ENCODE data around the gene CABP4.
"Not testable (repeated sequence)": the region's sequence is repeated elsewhere in the genome, so short reads cannot be mapped to it uniquely, and the experiment has no call there.

Gene CABP4

DNA sequence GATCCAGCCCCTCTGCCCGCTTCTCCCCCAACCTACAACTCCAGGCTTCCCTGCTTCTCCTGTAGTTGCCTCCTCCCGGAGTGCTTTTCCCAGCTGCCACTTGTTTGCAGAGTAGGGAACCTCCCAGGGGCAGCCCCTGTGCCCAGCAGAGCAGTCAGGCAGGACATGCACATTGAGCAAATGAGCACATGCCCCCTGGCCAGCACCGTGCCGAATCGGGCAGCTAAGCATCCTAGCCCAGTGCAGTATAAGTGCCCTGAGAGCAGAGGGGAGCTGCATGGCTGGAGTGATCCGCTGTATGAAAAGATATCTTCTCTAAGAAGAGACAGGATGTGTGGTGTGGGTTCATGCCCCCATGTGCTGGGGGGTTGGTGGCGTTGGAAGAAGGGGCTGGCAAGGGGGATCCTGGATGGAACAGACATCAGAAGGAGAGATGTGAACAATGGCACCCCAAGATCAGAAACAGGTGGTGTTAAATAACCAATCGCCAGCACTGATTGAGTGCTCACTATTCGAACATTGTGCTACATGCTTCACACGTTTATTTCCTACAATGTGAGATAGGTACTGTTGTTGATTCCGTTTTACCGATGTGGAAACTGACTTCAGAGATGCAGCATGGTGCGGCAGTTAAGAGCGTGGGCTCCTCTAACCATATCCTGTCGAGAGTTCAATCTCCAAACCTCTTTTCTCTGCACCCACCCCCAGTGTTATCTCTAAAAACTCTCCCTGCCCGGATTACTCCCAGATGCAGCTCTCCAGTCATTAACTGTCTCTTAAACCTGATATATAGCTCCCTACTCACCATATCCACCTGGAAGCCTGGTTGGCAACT is 28.9 kb downstream of the CABP4 start:
- DNase-seq: no peak

- peak; percentile 38 to 49 for DNase-seq
Observed at GRCh38 chr11:67484847-67485311, 29.7 kb downstream of the CABP4 start.

GRCh38 chr11:67485873-67486361 is 30.8 kb downstream of the CABP4 start:
- DNase-seq: not testable (repeated sequence)

DNA sequence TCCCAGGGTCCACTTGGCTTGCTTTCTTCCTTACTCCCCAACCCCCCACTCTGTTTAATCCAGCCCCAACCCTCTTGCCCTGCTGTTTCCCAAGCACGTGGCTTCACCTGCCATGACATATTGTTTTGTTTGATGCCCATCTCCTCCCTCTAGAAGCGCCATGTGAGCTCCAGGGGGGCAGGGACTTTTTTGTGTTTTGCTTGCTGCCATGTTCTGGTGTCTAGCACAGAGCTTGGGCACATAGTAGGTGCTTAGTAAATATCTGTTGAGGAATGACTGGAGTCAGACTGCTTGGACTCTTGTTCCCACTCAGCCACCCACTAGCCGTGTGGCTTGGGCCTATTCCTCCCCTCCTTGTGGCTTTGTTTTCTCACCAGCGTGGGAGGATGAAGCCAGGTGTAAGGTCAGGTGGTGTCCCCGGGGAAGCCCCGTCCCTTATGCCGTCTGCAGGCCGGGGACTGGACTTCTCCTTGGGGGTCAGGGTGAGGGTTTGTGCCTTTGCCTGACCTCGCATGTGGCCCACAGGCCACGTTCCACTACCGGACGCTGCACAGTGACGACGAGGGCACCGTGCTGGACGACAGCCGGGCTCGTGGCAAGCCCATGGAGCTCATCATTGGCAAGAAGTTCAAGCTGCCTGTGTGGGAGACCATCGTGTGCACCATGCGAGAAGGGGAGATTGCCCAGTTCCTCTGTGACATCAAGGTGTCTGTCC is 31.5 kb downstream of the CABP4 start:
- DNase-seq: no peak

DNA sequence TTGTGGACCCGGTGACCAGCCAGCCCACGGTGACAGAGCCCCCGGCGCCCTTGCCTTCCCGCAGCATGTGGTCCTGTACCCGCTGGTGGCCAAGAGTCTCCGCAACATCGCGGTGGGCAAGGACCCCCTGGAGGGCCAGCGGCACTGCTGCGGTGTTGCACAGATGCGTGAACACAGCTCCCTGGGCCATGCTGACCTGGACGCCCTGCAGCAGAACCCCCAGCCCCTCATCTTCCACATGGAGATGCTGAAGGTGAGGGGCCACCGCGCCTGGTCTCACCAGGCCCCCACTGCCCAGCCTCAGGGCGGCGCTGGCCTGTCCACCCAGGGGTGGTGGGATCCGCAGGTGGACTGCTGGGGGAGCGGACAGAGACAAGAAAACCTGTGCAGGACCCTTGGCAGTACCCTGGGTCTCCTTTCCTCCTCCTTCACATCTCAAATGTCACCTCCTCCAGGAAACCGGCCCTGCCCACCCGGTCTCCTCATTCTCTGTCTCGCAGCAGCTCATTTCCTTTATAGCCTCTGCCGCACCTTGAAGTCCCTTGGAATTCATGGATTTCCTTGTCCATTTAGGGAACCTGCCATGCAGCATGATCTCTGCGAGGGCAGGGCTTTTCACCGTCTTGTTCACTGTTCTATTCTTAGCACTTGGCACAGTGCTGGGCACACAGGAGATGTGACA is 34.2 kb downstream of the CABP4 start:
- no peak for DNase-seq

GRCh38 chr11:67489885-67490726 is 35.0 kb downstream of the CABP4 start:
- DNase-seq: no peak

DNA sequence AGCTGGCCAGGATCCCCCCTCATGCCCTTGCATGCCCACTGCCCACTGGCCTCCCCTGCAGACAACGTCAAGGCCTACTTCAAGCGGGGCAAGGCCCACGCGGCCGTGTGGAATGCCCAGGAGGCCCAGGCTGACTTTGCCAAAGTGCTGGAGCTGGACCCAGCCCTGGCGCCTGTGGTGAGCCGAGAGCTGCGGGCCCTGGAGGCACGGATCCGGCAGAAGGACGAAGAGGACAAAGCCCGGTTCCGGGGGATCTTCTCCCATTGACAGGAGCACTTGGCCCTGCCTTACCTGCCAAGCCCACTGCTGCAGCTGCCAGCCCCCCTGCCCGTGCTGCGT is 35.5 kb downstream of the CABP4 start:
- DNase-seq: no peak

GRCh38 chr11:67491276-67492068 is 36.3 kb downstream of the CABP4 start:
- no peak for DNase-seq

DNA sequence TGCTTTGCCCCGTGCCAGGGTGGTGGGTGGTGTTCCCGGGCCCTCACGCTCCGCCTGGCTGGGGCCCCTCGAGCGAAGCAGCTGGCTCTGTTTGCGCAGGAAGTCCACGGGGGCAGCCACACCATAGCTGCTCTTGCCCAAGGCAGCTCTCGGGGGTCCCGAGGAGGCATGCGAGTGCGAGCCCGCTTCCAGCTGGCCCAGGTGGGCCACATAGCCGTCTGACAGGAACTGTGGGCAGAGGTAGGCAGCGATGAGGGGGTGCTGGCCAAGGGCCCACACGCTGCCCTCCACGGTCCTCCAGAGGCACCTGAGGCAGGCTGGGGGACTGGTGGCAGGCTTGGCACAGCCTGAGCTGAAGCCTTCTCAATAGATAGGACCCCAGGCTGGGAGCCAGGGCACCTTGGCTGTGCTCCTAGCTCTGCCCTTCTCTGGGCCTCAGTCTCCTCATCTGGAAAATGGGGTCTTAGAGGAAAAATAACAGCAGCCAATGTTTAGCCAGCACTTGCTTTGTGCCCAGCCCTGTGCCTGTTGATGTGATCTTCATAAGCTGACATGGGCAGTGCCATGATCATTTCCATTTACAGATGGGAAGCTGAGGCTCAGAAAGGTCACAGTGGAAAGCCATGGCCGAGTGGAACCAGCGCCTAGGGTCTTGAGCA is 37.0 kb downstream of the CABP4 start:
- DNase-seq: no peak

DNA sequence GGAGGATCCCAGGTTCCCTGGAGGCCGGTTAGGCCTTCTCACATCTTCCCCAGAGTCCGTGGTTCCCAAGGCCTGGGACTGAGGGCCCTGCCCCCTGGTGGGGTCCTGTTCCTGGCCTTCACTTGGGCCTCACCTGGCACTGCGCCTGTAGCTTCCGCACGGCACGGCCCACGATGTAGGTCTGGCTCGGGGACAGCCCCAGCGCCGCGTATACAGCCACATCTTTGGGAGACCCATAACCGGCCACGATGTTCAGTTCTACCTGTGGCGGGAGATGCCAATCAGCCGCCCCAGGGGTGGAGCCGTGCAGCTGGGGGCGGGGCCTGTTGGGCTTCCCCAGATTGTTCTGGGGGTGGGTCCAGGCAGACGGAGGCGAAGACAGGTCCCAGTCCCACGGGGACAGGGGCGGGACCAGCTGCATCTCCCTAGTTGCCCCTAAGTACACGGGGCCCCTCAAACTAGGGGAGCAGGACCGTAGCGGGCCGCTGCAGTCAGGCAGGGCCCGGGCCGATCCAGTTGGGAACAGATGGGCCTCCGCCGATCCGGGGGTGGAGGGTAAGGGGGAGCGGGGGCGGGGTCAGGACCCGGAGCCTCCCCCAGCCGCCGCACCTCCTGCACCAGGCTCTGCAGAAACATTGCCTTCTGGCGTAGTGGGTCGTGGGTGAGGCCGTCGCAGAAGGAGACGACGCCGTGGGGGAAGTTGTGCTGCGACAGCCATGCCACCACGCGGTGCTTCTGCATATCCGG is 37.8 kb downstream of the CABP4 start:
- DNase-seq: no peak

DNA sequence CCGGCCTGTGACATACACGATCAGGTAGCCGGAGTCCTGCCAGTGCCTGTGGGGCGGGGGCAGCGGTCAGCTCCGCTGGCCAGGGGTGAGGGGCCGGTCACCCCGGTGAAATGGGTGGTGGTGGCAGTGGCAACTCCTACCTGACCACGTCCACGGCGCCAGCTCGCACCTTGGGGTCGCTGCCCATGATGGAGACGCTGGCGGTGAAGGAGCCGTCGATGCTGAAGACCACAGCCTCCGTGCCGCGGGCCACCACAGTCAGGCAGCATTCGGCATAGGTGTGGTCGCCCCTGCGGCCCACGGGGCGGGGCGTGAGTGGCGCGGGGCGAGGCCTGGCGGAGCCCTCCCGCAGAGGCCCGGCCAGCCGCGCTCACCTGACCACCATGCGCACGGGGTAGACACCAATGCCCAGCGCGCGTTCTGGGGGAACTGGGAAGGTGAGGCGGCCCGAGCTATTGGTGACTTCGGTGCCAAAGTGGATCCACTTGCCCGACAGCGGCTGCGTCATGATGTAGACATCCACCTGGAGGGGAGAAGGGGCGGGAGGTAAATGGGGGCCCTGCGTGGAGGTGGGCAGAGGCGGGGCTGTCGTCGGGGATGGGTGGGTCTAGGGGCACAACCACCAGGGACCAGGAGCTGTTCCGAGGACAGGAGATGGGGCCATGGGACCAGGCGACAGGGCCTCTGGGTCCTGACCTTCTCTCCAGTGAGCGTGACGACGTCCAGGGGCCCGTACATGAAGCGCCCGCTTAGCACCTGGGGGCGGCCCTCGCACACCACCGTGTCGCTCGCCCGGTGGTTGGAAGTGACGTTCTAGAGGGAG is 38.6 kb downstream of the CABP4 start:
- no peak for DNase-seq

- no peak for DNase-seq
Observed at GRCh38 chr11:67494371-67495233, 39.4 kb downstream of the CABP4 start.

DNA sequence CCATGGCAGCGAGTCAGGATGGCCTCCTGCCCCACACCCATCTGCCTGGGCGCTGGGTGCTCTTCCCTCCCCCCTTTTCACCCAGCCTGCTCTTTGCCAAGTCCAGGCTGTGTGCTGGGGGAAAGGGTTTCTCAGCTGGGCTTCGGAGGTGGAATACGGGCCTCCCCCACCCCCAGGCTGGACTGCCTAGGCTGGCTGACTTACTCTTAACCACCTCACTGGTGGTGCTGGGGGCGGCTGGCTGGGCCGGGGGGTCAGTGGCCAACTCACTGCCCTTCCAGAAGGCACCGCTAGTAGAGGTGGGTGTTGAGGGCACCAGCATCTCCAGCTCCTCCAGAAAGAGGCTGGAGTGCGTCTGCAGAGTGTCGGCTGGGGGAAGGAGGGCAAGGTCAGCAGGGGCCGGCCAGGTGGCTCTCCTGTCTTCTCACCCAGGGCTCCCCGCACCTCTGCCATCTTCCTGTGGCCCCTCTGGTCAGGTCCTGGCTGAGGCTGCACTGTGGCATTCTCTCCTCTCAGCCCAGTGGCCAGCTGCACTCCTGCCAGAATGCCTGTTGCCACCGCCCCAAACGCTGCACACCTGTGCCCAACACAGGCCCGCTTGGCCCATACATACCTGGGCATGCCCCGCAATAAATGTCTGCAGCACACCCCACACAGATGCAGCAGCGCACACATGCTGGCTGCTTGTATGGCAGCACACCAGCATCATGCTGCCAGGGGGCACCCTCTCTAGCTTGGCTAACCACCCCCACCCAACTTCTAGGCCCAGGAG is 40.3 kb downstream of the CABP4 start:
- no peak for DNase-seq

GRCh38 chr11:67496113-67496512 is 41.0 kb downstream of the CABP4 start:
- DNase-seq: no peak

GRCh38 chr11:67497656-67498291 is 42.6 kb downstream of the CABP4 start:
- DNase-seq: no peak

DNA sequence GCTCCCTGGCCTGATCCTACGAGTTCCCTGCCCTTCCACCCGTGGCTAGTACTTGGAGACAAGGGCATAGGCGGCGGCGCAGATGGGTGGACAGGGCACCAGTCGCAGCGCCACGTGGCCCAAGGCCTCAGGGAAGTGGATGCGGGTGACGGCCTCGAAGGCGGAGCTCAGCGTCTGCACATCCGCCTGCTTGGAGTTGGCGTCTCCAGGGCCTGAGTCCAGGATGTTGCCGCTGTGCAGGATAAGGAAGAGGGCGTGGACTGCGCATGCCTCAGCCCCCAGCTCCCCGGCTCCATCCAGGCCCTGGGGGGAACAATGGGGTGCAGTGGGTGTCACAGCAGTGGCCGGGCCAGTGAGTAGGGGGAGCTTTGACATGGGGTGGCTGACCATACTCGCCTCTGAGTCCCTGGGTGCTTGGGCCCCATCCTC is 43.4 kb downstream of the CABP4 start:
- DNase-seq: no peak

All from activated CD4-positive, alpha-beta T cell treated with anti-CD3 and anti-CD28 coated beads, Interleukin-2, amount 50 U/mL, for 4 hours (primary cell).